ENCODE measurements around the gene KRT5. TPM values are rescaled to one million over a fixed set of nuclear protein-coding genes. Genes with fewer than 3 reads are reported as not detected.

Gene KRT5
- total RNA-seq, 4 donors from 2014 or later, result 4.6 to 452 (median 18.6) TPM

GRCh38 chr12:52515319-52515646 is 4.9 kb downstream of the KRT5 start:
- H3K9me3 ChIP-seq, result peaks cover 0 to 3% (median 0%) of the 10 kb centered on the region in 3 donors
- H3K36me3 ChIP-seq, result no peaks in the 10 kb centered on the region
- no peak for TF ChIP-seq POLR2AphosphoS5 (IDR thresholded peaks at IDR 0.05)
- TF ChIP-seq, protein P1, sequence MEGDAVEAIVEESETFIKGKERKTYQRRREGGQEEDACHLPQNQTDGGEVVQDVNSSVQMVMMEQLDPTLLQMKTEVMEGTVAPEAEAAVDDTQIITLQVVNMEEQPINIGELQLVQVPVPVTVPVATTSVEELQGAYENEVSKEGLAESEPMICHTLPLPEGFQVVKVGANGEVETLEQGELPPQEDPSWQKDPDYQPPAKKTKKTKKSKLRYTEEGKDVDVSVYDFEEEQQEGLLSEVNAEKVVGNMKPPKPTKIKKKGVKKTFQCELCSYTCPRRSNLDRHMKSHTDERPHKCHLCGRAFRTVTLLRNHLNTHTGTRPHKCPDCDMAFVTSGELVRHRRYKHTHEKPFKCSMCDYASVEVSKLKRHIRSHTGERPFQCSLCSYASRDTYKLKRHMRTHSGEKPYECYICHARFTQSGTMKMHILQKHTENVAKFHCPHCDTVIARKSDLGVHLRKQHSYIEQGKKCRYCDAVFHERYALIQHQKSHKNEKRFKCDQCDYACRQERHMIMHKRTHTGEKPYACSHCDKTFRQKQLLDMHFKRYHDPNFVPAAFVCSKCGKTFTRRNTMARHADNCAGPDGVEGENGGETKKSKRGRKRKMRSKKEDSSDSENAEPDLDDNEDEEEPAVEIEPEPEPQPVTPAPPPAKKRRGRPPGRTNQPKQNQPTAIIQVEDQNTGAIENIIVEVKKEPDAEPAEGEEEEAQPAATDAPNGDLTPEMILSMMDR (IDR thresholded peaks at IDR 0.05), result no peak
- no peak for TF ChIP-seq POLR2A (IDR thresholded peaks at IDR 0.05)
- no peak for TF ChIP-seq EP300 (IDR thresholded peaks at IDR 0.05)
- H3K4me3 ChIP-seq, result no peak overlapping the region
- peaks cover 14% of the 10 kb centered on the region for H3K27me3 ChIP-seq
- 80% methylated on average over 1 of the region's 1 CpG; no CpG with 5 or more reads in 1 of the 2 donors for WGBS, 2 donors (ENCODE audit: low coverage in 1 of 2)
- no peak for ATAC-seq
- H3K27ac ChIP-seq, result no peak overlapping the region
- no peaks in the 10 kb centered on the region for H3K4me1 ChIP-seq

GRCh38 chr12:52514471-52515318 is 5.5 kb downstream of the KRT5 start:
- WGBS, 2 donors (ENCODE audit: low coverage in 1 of 2), result 60 to 93% methylated on average over 1 to 6 of the region's 14 CpGs
- no peak for ATAC-seq
- H3K27ac ChIP-seq, result no peak overlapping the region
- H3K9me3 ChIP-seq, result peaks cover 0 to 4% (median 0%) of the 10 kb centered on the region in 3 donors
- H3K4me1 ChIP-seq, result no peaks in the 10 kb centered on the region
- no peaks in the 10 kb centered on the region for H3K36me3 ChIP-seq
- TF ChIP-seq EP300 (IDR thresholded peaks at IDR 0.05) (no peak), POLR2AphosphoS5 (IDR thresholded peaks at IDR 0.05) (no peak), POLR2A (IDR thresholded peaks at IDR 0.05) (no peak)
- TF ChIP-seq, protein P1 (IDR thresholded peaks at IDR 0.05), result no peak
- no peak overlapping the region for H3K4me3 ChIP-seq
- H3K27me3 ChIP-seq, result peaks cover 11% of the 10 kb centered on the region

GRCh38 chr12:52513736-52514135 is 6.5 kb downstream of the KRT5 start:
- ATAC-seq, result no peak
- Histone ChIP-seq H3K4me3 (no peak overlapping the region), H3K36me3 (no peaks in the 10 kb centered on the region), H3K27ac (no peak overlapping the region), H3K27me3 (peaks cover 6% of the 10 kb centered on the region), H3K9me3 (peaks cover 0 to 4% (median 0%) of the 10 kb centered on the region in 3 donors), H3K4me1 (no peaks in the 10 kb centered on the region)
- TF ChIP-seq POLR2AphosphoS5 (IDR thresholded peaks at IDR 0.05), result no peak
- WGBS, 2 donors (ENCODE audit: low coverage in 1 of 2), result 81 to 91% methylated on average over 3 to 6 of the region's 6 CpGs

GRCh38 chr12:52508211-52508610 is 12.0 kb downstream of the KRT5 start:
- Histone ChIP-seq H3K36me3 (no peaks in the 10 kb centered on the region), H3K27me3 (peaks cover 13% of the 10 kb centered on the region), H3K4me1 (no peaks in the 10 kb centered on the region), H3K9me3 (peaks cover 0 to 4% (median 0%) of the 10 kb centered on the region in 3 donors), H3K4me3 (no peak overlapping the region), H3K27ac (no peak overlapping the region)
- WGBS, 2 donors (ENCODE audit: low coverage in 1 of 2), result 80% methylated on average over 2 of the region's 5 CpGs; no CpG with 5 or more reads in 1 of the 2 donors
- no peak for ATAC-seq
- TF ChIP-seq, protein P1 (IDR thresholded peaks at IDR 0.05), result no peak
- TF ChIP-seq EP300 (IDR thresholded peaks at IDR 0.05) (no peak), POLR2A (IDR thresholded peaks at IDR 0.05) (no peak), POLR2AphosphoS5 (IDR thresholded peaks at IDR 0.05) (no peak)

GRCh38 chr12:52506858-52507715 is 13.1 kb downstream of the KRT5 start:
- ATAC-seq, result no peak
- Histone ChIP-seq H3K4me3 (no peak overlapping the region), H3K36me3 (no peaks in the 10 kb centered on the region), H3K4me1 (no peaks in the 10 kb centered on the region), H3K9me3 (peaks cover 0 to 4% (median 0%) of the 10 kb centered on the region in 3 donors), H3K27ac (no peak overlapping the region), H3K27me3 (peaks cover 13% of the 10 kb centered on the region)
- WGBS, 2 donors (ENCODE audit: low coverage in 1 of 2), result 28 to 50% methylated on average over 2 to 3 of the region's 4 CpGs
- TF ChIP-seq, protein P1 (IDR thresholded peaks at IDR 0.05), result peak; percentile 18 to 61 (median 53)
- TF ChIP-seq EP300 (IDR thresholded peaks at IDR 0.05), result no peak
